ENCODE measurements around the gene BORCS5. TPM values are rescaled to one million over a fixed set of nuclear protein-coding genes. Genes with fewer than 3 reads are reported as not detected.

BORCS5 gene
- total and polyA plus RNA-seq, 12 donors, result 3.6 to 30.1 (median 10.6) TPM

- no peak for DNase-seq
- H3K27ac ChIP-seq, result no peak overlapping the region
Measured at GRCh38 chr12:12319451-12320183, 37.3 kb upstream of the BORCS5 start.

GRCh38 chr12:12323118-12323517, 33.8 kb upstream of the BORCS5 start:
- 78 to 86% (median 81%) methylated on average over 3 to 4 of the region's 4 CpGs for WGBS, 4 donors
- Histone ChIP-seq H3K27me3 (no peaks in the 10 kb centered on the region), H3K27ac (no peak overlapping the region), H3K4me3 (no peak overlapping the region), H3K9me3 (replicated peaks in 1 of 3) (no peaks in the 10 kb centered on the region), H3K4me1 (replicated peaks in 1 of 2) (no peaks in the 10 kb centered on the region), H3K36me3 (replicated peaks in 1 of 2) (no peaks in the 10 kb centered on the region)
- TF ChIP-seq, protein P1, sequence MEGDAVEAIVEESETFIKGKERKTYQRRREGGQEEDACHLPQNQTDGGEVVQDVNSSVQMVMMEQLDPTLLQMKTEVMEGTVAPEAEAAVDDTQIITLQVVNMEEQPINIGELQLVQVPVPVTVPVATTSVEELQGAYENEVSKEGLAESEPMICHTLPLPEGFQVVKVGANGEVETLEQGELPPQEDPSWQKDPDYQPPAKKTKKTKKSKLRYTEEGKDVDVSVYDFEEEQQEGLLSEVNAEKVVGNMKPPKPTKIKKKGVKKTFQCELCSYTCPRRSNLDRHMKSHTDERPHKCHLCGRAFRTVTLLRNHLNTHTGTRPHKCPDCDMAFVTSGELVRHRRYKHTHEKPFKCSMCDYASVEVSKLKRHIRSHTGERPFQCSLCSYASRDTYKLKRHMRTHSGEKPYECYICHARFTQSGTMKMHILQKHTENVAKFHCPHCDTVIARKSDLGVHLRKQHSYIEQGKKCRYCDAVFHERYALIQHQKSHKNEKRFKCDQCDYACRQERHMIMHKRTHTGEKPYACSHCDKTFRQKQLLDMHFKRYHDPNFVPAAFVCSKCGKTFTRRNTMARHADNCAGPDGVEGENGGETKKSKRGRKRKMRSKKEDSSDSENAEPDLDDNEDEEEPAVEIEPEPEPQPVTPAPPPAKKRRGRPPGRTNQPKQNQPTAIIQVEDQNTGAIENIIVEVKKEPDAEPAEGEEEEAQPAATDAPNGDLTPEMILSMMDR (IDR thresholded peaks at IDR 0.05), result no peak
- TF ChIP-seq POLR2A (IDR thresholded peaks at IDR 0.05), result no peak
- DNase-seq, result no peak
- intact Hi-C loops (cut with DNase I), result loop anchor here in 1 of 2 donors (10.0 kb wide), 1 partner anchor 748 kb away; no protein-coding TSS in a partner anchor

More at GRCh38 chr12:12319451-12320183, 37.3 kb upstream of the BORCS5 start:
- TF ChIP-seq, protein P1 (IDR thresholded peaks at IDR 0.05), result no peak
- no peak for TF ChIP-seq POLR2A (IDR thresholded peaks at IDR 0.05)
- no peaks in the 10 kb centered on the region for H3K4me1 ChIP-seq (replicated peaks in 1 of 2)
- no peaks in the 10 kb centered on the region for H3K9me3 ChIP-seq (replicated peaks in 1 of 3)
- intact Hi-C loops (cut with DNase I), result loop anchor here in 1 of 2 donors (10.0 kb wide), 1 partner anchor 745 kb away; no protein-coding TSS in a partner anchor
- no peaks in the 10 kb centered on the region for H3K36me3 ChIP-seq (replicated peaks in 1 of 2)
- 67 to 76% (median 70%) methylated on average over 9 of the region's 9 CpGs for WGBS, 4 donors
- H3K27me3 ChIP-seq, result no peaks in the 10 kb centered on the region
- H3K4me3 ChIP-seq, result peak overlapping the region in 1 of 4 donors; percentile 0

- intact Hi-C loops (cut with DNase I), result loop anchor here in 1 of 2 donors (10.0 kb wide), 1 partner anchor 749 kb away; no protein-coding TSS in a partner anchor
- Histone ChIP-seq H3K36me3 (replicated peaks in 1 of 2) (no peaks in the 10 kb centered on the region), H3K27ac (no peak overlapping the region), H3K9me3 (replicated peaks in 1 of 3) (no peaks in the 10 kb centered on the region), H3K4me1 (replicated peaks in 1 of 2) (no peaks in the 10 kb centered on the region), H3K4me3 (no peak overlapping the region), H3K27me3 (no peaks in the 10 kb centered on the region)
- WGBS, 4 donors, result 74 to 83% (median 80%) methylated on average over 9 of the region's 9 CpGs
- no peak for DNase-seq
- no peak for TF ChIP-seq POLR2A (IDR thresholded peaks at IDR 0.05)
- TF ChIP-seq, protein P1 (IDR thresholded peaks at IDR 0.05), result no peak
Measured at GRCh38 chr12:12323591-12323990, 33.3 kb upstream of the BORCS5 start.

DNA sequence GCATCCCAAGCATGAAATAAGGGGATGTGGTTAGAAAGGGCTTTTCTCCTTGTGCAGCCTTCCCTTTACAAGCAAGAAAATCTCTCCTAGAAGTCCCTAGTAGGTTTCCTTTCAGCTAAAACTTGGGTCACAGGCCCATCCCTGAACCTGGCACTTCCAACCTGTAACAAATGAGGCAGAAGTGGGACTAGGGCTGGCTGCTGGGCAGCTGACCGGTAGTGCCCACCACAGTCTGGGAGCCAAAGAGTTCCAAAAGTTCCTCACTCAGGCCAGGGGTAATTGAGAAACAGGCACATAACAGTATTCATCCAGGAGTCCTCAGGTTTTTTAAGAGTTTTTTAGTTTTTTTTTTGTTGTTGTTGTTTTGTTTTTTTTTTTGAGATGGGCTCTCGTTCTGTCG, 30.6 kb upstream of the BORCS5 start:
- H3K4me3 ChIP-seq, result no peak overlapping the region
- WGBS, 4 donors, result 86 to 94% (median 92%) methylated on average over 3 of the region's 3 CpGs
- H3K27me3 ChIP-seq, result no peaks in the 10 kb centered on the region
- intact Hi-C loops (cut with DNase I), result loop anchor here in 1 of 2 donors (5.0 to 10.0 kb wide), 2 partner anchors 289 to 751 kb away; no protein-coding TSS in a partner anchor
- H3K27ac ChIP-seq, result no peak overlapping the region
- TF ChIP-seq, protein P1 (IDR thresholded peaks at IDR 0.05), result no peak
- no peak for TF ChIP-seq POLR2A (IDR thresholded peaks at IDR 0.05)
- no peaks in the 10 kb centered on the region for H3K4me1 ChIP-seq (replicated peaks in 1 of 2)
- H3K36me3 ChIP-seq (replicated peaks in 1 of 2), result no peaks in the 10 kb centered on the region
- DNase-seq, result peak in 1 of 7 donors; percentile 14
- no peaks in the 10 kb centered on the region for H3K9me3 ChIP-seq (replicated peaks in 1 of 3)
